HG03571 (cell line): ENCODE data around the gene TOGARAM2.
"Not testable (repeated sequence)": the region's sequence is repeated elsewhere in the genome, so short reads cannot be mapped to it uniquely, and the experiment has no call there.

Source experiments
- ATAC-seq: cut with Tn5 transposase; IDR thresholded peaks from one replicate; pipeline ENCODE4 v1.9.1; 2021; ENCODE audit not compliant: unreplicated experiment

Gene TOGARAM2

DNA sequence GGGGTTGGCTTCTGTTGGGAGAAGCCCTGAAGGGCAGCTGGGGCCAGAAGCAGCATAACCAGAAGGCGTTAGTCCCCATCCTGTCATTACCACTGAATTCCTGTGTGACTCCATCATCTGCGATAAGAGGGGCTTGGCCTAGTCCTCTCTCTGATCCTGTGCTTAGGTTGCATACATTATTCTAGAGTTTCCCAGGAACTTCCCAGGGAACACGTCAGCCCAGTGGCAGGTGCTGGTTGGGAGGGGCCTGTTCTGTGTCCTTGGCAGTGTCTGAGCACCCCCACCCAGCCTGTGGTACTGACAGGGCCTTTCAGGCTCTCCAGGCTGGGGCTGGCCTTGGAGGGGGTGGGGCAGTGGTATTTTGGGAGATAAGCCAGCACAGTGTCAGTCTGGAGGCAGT, 4.5 kb upstream of the TOGARAM2 start:
- no peak for ATAC-seq

DNA sequence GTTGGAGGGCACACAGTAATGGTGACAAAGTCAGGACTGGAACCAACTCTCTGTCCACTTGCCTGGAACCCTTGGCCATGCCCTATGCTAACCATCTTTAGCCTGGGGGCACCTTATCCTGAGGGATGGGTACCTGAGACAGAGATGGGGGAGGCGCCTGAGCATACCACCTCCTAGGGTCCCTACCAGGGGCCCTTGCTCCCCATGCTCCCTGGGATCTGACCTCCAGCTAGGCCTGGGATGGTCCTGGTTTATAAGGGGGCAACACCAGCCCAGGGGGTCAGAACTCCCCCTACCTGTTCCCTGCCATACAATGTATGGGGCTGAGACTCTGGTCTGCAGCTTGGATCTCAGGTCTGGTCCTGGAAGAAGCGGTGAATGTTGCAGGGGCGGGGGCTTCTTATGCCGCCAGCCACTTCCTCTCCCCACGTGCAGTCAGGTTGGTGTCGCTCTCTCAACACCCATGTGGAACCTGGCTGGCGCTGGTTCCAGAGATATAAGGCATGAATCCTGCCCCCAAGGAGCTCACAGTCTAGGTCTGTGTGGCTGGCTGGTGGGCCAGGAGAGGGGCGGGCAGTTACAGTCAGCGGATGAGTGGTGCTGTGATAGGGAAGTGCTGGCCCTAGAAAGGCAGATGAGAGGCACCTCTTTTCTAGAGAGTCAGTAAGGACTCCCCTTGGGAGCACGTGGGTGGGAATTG, 3.8 kb upstream of the TOGARAM2 start:
- no peak for ATAC-seq

DNA sequence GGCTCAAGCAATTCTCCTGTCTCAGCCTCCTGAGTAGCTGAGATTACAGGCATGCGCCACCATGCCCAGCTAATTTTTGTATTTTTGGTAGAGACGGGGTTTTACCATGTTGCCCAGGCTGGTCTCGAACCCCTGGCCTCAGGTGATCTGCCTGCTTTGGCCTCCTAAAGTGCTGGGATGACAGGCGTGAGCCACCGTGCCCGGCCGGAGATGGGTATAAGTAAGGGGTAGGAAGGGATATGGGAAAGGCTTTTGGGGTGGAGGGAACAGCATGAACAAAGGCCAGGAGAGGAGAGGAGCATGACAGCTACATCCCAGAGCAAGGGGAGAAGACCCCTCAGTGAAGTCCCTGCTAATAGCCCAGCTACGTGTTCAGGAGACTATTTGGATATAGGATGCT, 3.1 kb upstream of the TOGARAM2 start:
- ATAC-seq, result not testable (repeated sequence)

DNA sequence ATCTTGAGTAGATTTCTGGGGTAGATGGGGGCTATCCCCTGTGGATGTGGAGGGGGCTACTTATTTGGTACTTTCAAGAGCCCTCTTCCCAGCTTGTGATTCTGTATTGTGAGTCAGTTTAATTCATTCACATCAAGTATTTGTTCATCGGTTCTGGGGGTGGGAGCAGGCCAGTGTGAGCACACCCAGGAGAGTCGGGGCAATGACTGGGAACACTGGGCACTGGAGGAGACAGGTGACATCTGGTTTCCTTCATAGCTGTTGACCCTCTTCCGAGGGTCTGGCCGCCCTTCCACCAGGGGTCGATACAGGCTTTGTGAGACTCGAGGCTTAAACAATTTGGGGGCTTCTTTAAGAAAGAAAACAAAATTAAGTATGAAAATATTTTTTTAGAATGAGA, 2.5 kb upstream of the TOGARAM2 start:
- ATAC-seq, result no peak

DNA sequence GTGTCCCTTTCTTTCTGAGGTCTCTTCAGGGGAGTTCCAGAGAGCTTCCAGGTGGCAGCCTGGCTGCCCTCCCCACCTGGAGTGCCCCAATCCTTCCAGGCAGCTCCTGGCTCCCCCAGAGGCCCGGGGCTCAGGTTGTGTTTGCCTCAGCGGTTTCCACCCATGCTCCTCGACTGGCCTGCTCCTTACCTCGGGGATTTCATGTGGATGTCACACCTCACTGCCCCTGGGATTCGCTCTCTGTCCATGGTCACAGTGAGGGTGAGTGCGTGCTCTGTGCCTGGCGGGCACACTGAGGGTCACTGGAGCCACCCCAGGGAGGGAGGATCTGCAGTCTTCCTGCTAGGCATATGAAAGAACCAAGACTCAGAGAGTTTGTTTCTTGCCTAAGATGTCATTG, 2.1 kb upstream of the TOGARAM2 start:
- ATAC-seq, result no peak

DNA sequence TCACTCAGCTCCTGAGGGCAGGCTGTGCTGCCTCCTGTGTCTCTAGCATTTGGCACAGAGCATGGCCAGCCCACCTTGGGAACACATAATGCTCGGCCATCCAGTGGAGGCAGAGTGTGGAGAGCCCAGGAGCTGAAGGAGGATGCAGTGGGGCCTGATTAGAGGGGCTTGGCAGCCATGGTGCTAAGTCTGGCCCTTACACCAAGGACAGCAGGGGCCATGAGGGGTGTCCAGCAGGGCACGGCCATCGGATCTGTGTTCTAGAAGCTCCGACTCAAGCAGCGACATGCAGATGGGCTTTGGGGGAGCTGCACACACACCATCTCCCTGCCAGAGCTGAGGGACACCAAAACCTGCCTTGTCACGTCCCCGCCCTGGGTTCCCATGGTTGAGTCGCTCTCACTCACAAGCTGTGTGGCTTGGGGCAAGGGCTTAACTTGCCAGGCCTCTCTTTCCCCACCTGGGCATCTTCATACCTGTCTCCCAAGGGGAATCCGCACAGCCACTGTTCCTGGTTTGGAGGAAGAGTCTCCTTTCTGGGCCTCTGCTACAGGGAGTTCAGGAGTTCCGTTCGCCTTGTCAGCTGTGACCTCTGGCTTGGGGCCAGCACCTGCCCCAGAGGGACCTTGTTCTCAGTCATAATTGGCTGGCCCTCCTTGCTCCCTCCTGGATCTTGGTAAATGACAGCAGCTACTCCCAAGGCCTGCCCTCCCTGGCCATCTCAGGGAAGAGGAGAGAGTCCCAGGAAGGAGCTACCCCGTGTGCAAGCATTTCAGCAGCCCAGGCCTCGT, 1.3 kb upstream of the TOGARAM2 start:
- ATAC-seq, result no peak

DNA sequence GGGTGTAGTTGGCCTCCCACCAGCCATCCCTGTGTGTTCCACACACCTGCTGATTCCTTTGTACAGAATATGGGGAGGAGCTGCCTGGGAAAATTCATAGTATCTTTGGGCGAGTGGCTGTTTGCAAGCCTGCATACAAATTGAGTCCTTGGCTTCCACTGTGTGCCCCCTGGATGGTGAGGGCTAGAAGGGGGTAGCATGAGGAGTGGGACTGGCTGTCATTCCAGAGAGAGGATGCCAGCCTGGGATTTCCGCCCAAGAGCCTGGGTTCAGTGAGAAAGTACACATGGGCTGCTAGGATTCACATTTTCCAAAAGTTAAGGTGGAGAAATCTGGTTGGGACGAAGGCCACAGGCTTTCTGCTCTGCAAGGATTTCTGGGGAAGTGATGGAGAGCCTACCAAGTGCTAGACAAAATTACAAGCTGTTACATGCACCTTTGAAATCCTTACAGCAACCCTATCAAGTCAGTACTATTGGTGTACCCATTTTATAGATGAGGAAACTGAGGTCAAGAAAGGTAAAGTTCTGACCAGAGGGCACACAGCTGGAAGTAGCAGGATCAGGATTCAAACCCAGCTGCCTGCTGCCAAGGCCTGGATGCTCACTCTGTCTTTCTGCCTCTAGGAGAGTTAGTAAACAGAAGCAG, 606 bp upstream of the TOGARAM2 start:
- ATAC-seq, result no peak

DNA sequence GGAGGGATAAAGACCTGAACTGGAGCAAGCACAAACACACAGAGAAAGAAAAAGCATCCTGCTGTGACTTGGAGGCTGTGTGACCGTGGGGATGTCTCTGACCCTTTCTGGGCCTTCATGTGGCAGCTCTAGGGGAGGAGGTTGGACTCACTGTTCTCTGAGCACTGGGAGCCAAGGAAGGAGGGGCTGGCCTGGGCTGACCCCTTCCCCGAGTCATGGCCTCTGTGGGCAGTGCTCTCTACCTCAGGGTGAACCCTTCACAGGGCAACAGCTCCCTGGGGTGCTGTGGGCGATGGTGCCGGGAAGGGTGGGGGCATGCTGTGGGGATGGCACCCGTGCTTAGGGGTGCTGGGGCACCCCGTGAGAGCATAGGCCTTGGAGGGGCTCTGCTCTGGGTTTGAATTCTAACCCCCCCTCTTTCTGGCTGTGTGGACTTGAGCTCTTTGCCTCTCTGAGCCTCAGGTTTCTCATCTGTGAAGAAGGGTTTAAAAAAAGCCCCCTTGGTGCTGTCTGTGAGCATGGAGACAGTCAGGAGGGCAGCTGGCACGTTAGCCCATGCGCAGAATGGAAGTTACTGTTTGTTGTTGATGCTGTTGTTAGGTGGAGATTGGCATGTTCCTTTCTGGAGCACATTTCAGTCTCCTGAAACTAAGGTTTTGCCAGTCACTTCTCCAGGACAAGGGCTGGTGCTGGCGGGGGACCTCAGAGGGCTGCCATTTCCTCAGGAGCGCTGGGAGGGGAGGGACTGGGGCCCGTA, 700 bp downstream of the TOGARAM2 start:
- ATAC-seq, result no peak

DNA sequence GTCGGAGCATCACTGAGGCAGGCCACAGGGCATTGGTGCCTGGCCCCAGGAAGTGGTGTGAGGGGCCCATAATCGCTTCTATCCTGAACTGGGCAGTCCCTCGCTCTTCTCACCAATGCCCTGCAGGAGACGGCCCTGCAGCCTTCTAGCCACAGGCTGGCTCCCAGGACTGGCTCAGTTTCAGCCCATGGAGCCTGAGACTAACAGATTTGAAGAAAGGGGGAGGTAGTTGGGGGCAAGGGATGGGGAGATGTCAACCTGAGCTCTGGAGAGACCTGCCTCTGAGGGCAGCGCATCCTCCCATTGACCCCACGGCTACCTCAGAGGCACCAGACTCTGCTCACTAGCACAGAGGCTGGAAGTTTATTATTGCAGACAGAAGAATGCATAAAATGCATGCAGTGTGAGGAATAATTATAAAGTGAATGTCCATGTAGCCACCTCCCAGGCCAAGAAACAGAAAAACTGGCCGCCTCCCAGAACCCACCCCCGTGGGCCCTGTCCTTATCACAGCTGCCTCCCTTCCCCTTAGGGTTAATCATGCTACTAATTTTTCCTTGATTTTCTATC, 1.4 kb downstream of the TOGARAM2 start:
- no peak for ATAC-seq

DNA sequence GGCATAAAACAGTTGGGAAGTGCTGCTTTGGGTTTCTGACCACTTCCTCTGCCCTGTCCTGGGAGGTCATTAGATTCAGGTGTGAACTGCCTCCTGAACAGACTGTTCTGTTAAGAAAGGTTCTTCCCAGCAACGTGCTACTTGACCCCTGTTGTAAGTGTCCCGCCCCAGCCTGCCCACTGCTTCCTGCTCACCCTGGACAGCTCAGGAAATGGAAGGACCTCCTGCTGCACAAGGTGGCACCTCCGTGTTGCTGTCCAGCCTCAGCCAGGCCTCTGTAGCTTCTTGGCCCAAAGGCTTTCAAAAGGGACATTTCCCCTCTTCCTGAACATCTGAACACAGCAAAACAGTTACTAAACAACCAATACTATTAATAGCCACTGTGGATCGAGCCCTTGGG, 5.3 kb downstream of the TOGARAM2 start:
- ATAC-seq, result no peak

DNA sequence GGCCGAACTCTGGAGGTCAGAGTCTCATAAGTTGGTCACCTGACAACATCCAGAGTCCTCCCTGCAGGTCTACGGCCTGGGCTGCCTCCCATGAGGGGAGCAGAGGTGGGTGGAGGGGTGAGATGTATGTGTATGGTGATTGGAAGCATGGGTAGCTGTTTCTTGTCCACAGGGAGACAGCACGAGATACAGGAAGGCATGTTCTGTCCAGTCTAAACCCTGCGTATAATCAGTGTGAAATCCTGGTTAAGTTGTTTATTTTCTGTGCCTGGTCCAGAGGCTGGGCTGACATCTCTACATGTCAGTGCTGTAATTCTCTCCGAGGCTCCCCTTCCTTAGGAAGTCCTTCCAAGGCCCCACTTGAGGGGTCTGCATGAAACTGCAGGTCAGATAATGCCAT, 8.9 kb downstream of the TOGARAM2 start:
- no peak for ATAC-seq

DNA sequence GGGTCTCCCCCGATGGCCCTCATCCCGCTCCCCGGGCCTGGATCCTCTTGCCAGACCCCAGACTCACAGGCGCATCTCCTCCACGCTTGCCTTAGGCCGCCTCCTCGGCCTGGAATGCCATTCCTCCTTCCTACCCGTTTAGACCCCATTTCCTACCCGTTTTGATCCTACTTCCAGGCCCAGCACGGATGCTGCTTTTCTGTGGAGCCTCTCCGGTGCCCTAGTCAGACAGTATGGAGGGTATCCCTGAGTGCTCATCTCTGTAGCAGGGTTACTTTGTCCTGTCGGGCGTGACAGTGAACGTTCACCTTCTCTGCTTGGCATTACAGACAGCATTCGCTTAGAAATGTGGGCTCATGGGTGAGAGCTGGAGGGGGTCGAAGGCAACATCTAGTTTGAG, 9.3 kb downstream of the TOGARAM2 start:
- ATAC-seq, result no peak

DNA sequence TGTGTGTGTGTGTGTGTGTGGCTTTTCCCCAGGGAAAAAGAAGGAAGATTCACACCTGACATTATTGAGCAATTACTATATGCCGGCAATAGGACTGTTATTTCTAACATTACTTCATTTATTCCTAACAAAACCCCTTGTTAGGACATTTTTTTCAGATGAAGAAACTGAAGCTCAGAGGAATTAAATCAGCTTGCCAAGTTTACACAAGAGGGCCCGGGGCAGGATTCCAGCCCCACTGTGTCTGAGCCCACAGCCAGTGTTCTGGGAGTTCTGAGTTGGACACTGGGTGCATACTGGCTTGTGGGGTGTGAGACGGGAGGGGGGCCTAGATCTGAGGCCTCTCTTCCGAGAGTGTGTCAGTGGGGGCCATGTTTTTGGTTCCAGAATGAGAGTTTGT, 9.9 kb downstream of the TOGARAM2 start:
- ATAC-seq, result no peak

DNA sequence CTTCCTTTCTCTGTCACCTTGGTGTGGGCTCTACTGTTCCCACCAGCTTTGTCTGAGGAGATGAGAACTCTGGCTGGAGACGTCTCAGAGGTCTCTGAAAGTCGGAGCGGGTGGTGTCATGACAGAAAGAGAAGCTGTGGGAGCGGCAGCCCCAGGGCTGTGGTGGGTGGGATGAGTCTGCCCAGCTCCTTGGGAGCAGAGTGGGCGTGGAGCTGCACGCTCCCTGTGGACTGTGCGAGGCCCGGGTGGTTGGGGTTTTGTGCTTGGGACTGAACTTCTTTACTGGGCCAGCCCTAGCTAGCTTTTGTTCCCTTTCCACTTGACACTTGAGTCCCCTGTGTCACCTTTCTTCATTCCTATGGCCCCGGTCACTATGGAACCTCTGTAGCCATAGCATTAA, 10.4 kb downstream of the TOGARAM2 start:
- no peak for ATAC-seq

DNA sequence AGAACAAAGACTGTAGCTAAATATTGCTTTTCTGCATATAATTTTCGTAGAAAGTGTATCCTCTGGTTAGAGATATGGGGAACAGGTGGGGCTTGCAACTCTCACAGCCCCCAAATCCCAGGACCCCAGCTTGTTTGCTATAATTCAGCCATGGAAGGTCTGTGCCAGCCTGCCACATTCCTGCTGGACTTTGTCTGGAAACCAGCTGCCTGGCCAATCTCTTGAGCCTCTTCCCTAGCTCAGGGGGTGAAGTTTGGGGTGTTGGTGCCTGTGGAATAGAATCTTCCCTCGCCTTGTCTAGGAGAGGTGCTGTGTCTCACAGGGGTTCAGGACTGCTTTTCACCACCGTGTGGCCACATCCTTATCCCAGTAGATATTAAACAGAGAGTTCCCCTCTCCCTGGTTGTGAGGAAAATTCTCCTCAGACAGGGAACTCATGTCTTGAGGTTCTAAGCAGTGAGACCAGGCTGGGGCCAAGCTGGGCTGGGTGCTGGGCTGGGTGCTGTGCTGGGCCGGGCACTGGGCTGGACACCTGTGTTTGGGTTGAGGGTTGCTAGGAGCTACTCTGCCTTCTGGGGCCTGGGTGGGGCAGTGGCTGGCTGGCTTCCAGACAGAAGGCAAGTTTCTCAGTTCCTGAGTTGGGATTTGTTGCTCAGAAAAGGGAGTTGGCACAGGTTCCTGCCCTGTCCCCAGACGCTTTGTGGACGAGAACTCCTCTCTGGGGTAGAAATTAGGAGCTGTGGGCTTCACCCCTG, 12.3 kb downstream of the TOGARAM2 start:
- no peak for ATAC-seq

DNA sequence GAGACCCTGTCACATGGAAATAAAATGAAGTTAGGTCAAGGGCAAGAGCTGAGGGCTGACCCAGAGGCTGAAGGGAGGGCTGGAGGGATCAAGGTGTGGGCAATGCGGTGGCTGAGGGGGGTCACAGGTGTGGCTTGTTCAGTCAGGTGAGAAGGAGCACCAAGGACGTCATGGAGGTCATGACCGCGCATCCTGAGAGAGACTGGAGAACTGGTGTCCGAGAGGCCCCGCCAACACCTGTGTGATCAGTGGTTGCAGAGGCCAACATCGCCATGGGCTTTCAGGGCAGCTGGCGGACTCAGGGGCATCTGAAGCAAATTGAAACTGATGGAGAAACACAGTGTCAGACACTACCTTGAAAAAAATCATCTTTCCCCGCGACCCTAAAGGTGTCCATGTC, 13.0 kb downstream of the TOGARAM2 start:
- ATAC-seq, result no peak

DNA sequence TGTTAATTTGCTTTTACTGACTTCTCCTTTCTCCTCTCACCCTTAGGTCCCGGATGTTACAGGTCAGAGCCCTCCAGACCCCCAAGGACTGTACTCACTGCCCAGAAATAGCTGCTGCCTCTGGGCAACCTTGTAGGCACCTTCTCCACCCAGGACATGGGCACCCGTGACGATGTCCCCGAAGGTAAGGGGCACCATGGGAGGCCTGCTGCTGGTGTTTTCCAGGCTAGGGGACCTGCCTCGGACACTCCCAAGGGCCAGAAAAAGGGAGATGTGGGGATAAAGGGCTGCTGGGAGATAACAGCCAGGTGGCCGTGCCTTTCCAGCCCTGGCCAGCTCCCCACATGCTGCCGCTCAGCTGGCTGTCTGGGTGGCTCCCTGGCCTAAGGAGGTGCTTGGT, 13.6 kb downstream of the TOGARAM2 start:
- no peak for ATAC-seq

DNA sequence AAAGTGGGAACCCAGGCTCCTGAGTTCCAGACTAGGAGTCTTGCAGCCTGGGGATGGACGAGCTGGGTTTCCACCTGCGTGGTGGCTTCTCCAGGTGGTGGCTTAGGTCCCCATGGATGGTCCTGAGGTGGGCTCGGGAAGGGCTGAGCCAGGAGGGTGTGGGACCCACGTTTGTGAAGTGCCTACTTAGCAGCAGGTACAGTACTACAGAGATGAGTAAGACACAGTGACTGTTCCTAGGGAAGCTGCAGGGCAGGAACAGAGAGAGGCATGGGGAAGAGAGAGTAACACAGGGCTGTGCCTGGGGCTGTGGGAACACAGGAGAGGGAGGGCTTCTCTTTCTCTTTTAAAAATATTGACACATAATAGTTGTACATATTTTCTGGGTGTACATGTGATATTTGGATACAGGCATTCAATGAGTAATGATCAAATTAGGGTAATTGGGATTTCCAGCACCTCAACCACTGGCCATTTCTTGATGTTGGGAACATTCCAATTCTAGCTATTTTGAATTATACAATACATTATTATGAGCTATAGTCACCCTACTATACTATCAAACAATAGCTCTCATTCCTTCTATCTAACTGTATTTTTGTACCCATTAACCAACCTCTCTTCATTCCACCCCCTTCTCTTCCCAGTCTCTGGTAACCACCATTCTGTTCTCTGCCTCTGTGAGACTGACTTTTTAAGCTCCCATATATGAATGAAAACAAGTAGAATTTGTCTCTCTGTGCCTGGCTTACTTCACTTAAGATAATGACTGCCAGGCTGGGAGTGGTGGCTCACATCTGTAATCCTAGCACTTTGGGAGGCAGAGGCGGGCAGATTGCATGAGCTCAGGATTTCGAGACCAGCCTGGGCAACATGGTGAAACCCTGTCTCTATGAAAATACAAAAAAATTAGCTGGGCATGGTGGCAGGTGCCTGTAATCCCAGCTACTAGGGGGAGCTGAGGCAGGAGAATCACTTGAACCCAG, 15.0 kb downstream of the TOGARAM2 start:
- no peak for ATAC-seq

DNA sequence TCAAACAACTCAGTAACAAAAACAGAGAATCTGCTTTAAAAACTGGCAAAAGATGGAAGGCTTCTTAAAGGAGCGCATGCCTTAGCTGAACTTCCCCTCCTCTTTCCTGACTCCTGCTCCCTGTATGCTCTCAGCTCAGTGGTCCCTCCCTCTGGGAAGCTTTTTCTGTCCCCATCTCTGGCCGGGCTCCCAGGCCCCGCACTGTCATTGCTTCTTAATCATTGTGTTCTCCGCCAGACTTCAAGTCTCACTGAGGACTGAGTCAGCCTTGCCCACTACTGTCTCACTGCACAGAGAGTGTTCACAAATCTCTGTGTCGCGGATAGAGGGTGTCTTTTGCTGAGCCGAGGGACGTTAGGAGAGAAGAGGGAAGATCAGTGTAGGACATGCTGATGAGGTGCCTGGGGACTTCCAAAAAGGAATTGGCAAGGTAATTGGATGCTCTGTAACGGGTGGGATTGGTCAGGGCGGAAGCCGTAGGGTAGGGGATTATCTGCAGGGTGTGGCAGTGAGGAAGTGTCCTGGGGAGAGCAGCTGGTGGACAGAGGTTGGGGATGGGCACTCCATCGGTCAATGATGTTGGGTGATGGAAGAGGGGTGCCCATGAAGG, 16.2 kb downstream of the TOGARAM2 start:
- ATAC-seq, result no peak
